Stimulated activated CD4-positive, alpha-beta T cell treated with anti-CD3 and anti-CD28 coated beads, TNF-alpha, amount 100 ng/mL, for 48 hours (primary cell): ENCODE results near the gene UCHL3.

Experiments
- DNase-seq, 3 donors: peaks; one replicate each; pipeline ENCODE4 v3.0.0-alpha.2; 2020; ENCODE audit warnings: low read depth in 3 of 3

UCHL3 gene

GRCh38 chr13:75547917-75548316 lies 1.7 kb upstream of the UCHL3 start:
- DNase-seq: no peak

- DNase-seq: peak in 1 of 3 donors; percentile 29
These were observed 572 bp downstream of the UCHL3 start for GRCh38 chr13:75550159-75550567.

- no peak for DNase-seq
These were observed 4.9 kb downstream of the UCHL3 start for GRCh38 chr13:75554464-75554863.

- no peak for DNase-seq
These were observed 5.4 kb downstream of the UCHL3 start for GRCh38 chr13:75554981-75555380.

- no peak for DNase-seq
These were observed 6.2 kb downstream of the UCHL3 start for GRCh38 chr13:75555836-75556235.

- no peak for DNase-seq
These were observed 7.4 kb downstream of the UCHL3 start for GRCh38 chr13:75556961-75557360.

GRCh38 chr13:75558145-75558840 lies 8.7 kb downstream of the UCHL3 start:
- DNase-seq: no peak

GRCh38 chr13:75566658-75567057 lies 17.1 kb downstream of the UCHL3 start:
- no peak for DNase-seq

- no peak for DNase-seq
These were observed 20.0 kb downstream of the UCHL3 start for GRCh38 chr13:75569576-75569975.

GRCh38 chr13:75579529-75579928 lies 29.9 kb downstream of the UCHL3 start:
- no peak for DNase-seq

- DNase-seq: no peak
These were observed 32.5 kb downstream of the UCHL3 start for GRCh38 chr13:75581874-75582640.

- DNase-seq: no peak
These were observed 33.5 kb downstream of the UCHL3 start for GRCh38 chr13:75583091-75583490.

GRCh38 chr13:75585153-75585552 lies 35.6 kb downstream of the UCHL3 start:
- DNase-seq: no peak

GRCh38 chr13:75587679-75588078 lies 38.1 kb downstream of the UCHL3 start:
- no peak for DNase-seq

GRCh38 chr13:75596657-75597182 lies 47.1 kb downstream of the UCHL3 start:
- no peak for DNase-seq

- DNase-seq: no peak
These were observed 50.8 kb downstream of the UCHL3 start for GRCh38 chr13:75600371-75600770.

- DNase-seq: no peak
These were observed 53.4 kb downstream of the UCHL3 start for GRCh38 chr13:75603038-75603437.

- DNase-seq: no peak
These were observed 57.9 kb downstream of the UCHL3 start for GRCh38 chr13:75607447-75607846.

GRCh38 chr13:75610466-75610865 lies 60.9 kb downstream of the UCHL3 start:
- no peak for DNase-seq

- DNase-seq: no peak
These were observed 62.8 kb downstream of the UCHL3 start for GRCh38 chr13:75612354-75612753.

GRCh38 chr13:75617230-75617629 lies 67.6 kb downstream of the UCHL3 start:
- no peak for DNase-seq

GRCh38 chr13:75618308-75618707 lies 68.7 kb downstream of the UCHL3 start:
- DNase-seq: no peak

GRCh38 chr13:75620020-75620419 lies 70.4 kb downstream of the UCHL3 start:
- no peak for DNase-seq
